Neural crest cell (in vitro differentiated cells): ENCODE measurements around the gene SARDH. TPM values are rescaled to one million over a fixed set of nuclear protein-coding genes. Genes with fewer than 3 reads are reported as not detected.

Experiments used
- DNase-seq: peaks from one replicate; pipeline ENCODE4 v3.0.0; 2021; ENCODE audit warnings: low read depth, mixed read lengths, low spot score
- H3K27ac Mint-ChIP-seq: one replicate; pipeline ENCODE4 v1.8.0; 2021; ENCODE audit warnings: mild to moderate bottlenecking, mixed read lengths; ENCODE audit not compliant: unreplicated experiment
- H3K27me3 Mint-ChIP-seq: 2 replicates; pipeline ENCODE4 v1.8.0; 2021; ENCODE audit warnings: low read depth, mild to moderate bottlenecking, mixed read lengths
- H3K36me3 Mint-ChIP-seq: 2 replicates; pipeline ENCODE4 v1.8.0; 2021; ENCODE audit warnings: low read depth, mild to moderate bottlenecking, mixed read lengths
- H3K4me1 Mint-ChIP-seq: 2 replicates; pipeline ENCODE4 v1.8.0; 2021; ENCODE audit warnings: mixed read lengths
- H3K4me3 Mint-ChIP-seq: one replicate; pipeline ENCODE4 v1.8.0; 2021; ENCODE audit warnings: mild to moderate bottlenecking, mixed read lengths
- H3K9me3 Mint-ChIP-seq: 2 replicates; pipeline ENCODE4 v1.8.0; 2021; ENCODE audit warnings: mixed read lengths
- CTCF ChIP-seq: fragments of 200-600 bp; sonication (generic); conservative IDR thresholded peaks from 2 replicates; pipeline ENCODE4 v1.5.0; 2021; ENCODE audit warnings: antibody characterized with exemption, mild to moderate bottlenecking
- total RNA-seq: library from RNA; stranded (reverse); gene quantifications from 2 replicates; pipeline ENCODE4 v1.2.1, GENCODE V29; 2021

Gene SARDH
- total RNA-seq, 1 donor from 2014 or later = 4.5 TPM

GRCh38 chr9:133641861-133642595, 96.1 kb downstream of the SARDH start:
- H3K27ac Mint-ChIP-seq = no peak overlapping the region
- peaks cover 5% of the 10 kb centered on the region for H3K4me1 Mint-ChIP-seq
- peaks cover 14% of the 10 kb centered on the region for H3K27me3 Mint-ChIP-seq
- TF ChIP-seq CTCF = no peak
- no peak overlapping the region for H3K4me3 Mint-ChIP-seq
- DNase-seq = no peak
- H3K9me3 Mint-ChIP-seq = no peaks in the 10 kb centered on the region
- no peaks in the 10 kb centered on the region for H3K36me3 Mint-ChIP-seq

GRCh38 chr9:133641396-133641655, 96.8 kb downstream of the SARDH start:
- Mint-ChIP-seq H3K27ac (no peak overlapping the region), H3K4me1 (peaks cover 5% of the 10 kb centered on the region), H3K27me3 (peaks cover 18% of the 10 kb centered on the region), H3K9me3 (no peaks in the 10 kb centered on the region), H3K4me3 (no peak overlapping the region), H3K36me3 (no peaks in the 10 kb centered on the region)
- TF ChIP-seq CTCF = no peak
- DNase-seq = no peak

- Mint-ChIP-seq H3K4me1 (peaks cover 6% of the 10 kb centered on the region), H3K4me3 (no peak overlapping the region), H3K27ac (no peak overlapping the region), H3K27me3 (peaks cover 21% of the 10 kb centered on the region), H3K9me3 (no peaks in the 10 kb centered on the region), H3K36me3 (no peaks in the 10 kb centered on the region)
- no peak for TF ChIP-seq CTCF
- no peak for DNase-seq
Observed at GRCh38 chr9:133640580-133641395, 97.4 kb downstream of the SARDH start.

GRCh38 chr9:133640160-133640559, 98.0 kb downstream of the SARDH start:
- TF ChIP-seq CTCF = no peak
- Mint-ChIP-seq H3K9me3 (no peaks in the 10 kb centered on the region), H3K27ac (no peak overlapping the region), H3K4me1 (peaks cover 10% of the 10 kb centered on the region), H3K27me3 (peaks cover 25% of the 10 kb centered on the region), H3K36me3 (no peaks in the 10 kb centered on the region), H3K4me3 (no peak overlapping the region)
- DNase-seq = no peak

- no peak overlapping the region for H3K27ac Mint-ChIP-seq
- TF ChIP-seq CTCF = no peak
- no peak for DNase-seq
- no peaks in the 10 kb centered on the region for H3K9me3 Mint-ChIP-seq
- H3K4me3 Mint-ChIP-seq = no peak overlapping the region
- peaks cover 29% of the 10 kb centered on the region for H3K27me3 Mint-ChIP-seq
- H3K36me3 Mint-ChIP-seq = no peaks in the 10 kb centered on the region
- H3K4me1 Mint-ChIP-seq = peaks cover 16% of the 10 kb centered on the region
Observed at GRCh38 chr9:133639613-133640012, 98.5 kb downstream of the SARDH start.
